GM12875 (cell line): ENCODE results near the gene DOCK8.
A peak's percentile ranks its signal among the peaks of the same experiment; 100 is the strongest.

Experiments
- H3K4me3 ChIP-seq: one replicate; pipeline ENCODE4 v1.5.1; 2011; ENCODE audit warnings: low read depth, low read length, control low read depth
- CTCF ChIP-seq: IDR thresholded peaks from 2 replicates; pipeline ENCODE4 v1.5.1; 2011; ENCODE audit warnings: low read depth, mild to moderate bottlenecking, control low read depth, inconsistent platforms, low read length, moderate library complexity, borderline replicate concordance; ENCODE audit not compliant: insufficient read depth

The DOCK8 gene

DNA sequence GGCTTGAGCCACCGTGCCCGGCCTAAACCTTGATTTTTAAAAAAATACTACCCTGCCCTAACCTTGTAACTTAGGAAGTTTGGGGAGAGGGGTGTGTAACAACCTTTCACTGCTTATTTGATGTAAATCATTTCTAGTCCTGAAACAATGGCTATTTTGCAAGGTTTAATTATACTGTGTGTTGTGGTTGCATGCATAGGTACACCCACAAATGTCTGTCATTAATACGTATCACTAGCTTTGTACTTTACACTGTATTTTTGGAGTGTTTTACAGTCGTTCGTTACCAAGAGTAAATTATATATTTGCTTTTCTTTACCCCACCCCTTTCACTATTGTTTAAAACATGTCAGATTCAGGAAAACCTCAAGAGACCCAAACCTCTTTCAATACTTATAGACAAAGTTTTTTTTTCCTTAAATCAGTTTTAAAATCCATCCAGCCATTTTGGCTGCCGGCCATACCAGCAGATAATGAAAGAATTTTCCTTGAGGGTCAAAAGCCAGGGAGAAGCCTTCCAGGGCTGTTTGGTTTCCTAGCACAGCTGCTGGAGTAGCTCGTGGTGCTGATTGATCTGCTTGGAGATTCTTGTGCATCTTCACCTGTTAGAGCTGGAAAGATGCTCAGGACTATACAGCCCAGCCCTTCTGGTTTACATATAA is 50.7 kb downstream of the DOCK8 start:
- no peak for TF ChIP-seq CTCF
- H3K4me3 ChIP-seq: no peak overlapping the region

GRCh38 chr9:266228-266627 is 51.6 kb downstream of the DOCK8 start:
- no peak for TF ChIP-seq CTCF
- no peak overlapping the region for H3K4me3 ChIP-seq

GRCh38 chr9:268616-269015 is 54.0 kb downstream of the DOCK8 start:
- no peak for TF ChIP-seq CTCF
- no peak overlapping the region for H3K4me3 ChIP-seq

GRCh38 chr9:269081-269711 is 54.5 kb downstream of the DOCK8 start:
- no peak for TF ChIP-seq CTCF
- no peak overlapping the region for H3K4me3 ChIP-seq

DNA sequence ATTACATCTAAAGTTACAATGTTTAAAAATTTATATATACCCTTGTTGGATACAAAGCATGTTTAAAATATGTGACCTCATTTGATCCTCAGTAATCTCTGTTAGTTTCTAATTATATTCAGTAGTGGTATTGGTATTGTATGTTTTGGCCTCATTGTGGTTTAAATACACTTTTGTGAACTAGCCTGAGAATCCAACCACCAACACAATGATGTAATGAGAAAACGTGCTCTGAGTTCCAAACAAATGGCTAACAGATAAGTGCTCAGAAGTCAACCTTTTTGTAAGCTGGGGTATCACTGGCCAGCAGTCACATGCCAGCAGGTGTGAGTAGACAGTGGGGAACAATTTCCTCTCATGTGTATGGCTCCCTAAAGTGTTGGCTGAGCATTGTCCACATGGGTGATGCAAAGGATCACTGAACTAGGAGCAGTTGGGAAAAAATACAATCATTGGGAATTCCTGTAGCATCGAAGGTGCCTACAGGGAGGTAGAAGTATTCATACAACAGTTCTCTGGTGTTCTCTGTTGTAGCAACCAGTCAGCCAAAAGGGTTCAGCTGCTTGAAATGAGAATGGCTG is 56.1 kb downstream of the DOCK8 start:
- no peak for TF ChIP-seq CTCF
- no peak overlapping the region for H3K4me3 ChIP-seq

DNA sequence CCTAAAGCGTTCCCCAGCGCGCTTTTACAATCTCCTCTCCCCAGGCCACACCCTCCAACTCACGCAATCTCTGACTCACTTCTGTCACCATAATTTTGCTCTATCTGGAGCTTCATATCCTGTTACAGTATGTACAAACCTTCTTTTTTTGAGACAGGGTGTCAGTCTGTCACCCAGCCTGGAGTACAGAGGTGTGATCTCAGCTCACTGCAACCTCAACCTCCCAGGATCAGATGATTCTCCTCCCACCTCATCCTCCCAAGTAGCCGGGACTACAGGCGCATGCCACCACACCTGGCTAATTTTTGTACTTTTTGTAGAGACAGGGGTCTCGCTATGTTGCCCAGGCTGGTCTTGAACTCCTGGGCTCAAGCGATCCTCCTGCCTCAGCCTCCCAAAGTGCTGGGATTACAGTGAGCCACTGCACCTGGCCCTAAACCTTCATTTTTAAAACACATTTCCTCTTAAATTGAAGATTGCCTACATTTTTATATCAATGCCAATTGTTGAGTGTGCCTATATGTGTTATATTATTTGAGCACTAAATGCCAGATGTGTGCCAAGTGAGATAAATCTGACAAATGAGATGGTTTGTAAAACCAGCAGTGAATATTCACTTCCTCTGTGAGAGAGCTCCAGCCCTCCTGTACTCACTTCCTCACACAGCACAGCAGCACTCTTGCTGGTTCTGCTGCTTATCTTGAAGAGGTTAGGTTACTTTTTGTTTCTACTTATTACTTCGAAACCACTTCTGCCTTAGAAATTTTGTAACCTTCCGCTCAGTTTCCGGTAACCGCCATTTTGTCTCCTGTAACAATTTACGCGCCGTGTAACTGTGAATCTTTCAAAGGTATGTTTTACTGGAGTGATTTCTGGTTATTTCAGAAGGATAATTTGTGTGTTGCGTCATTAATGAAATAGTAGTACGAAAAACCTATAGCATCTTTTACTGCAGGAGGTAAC is 57.9 kb downstream of the DOCK8 start:
- no peak for TF ChIP-seq CTCF
- H3K4me3 ChIP-seq: peak overlapping the region; percentile 53
